NT2/D1 (cell line): Measurements from ENCODE around the gene GTF2IRD2.
"Not testable (repeated sequence)": the region's sequence is repeated elsewhere in the genome, so short reads cannot be mapped to it uniquely, and the experiment has no call there.

Experiments
- SUZ12 ChIP-seq: IDR thresholded peaks from 2 replicates; pipeline ENCODE4 v1.6.1; 2011; ENCODE audit not compliant: insufficient read length, insufficient read depth; ENCODE audit errors: extremely low read depth
- YY1 ChIP-seq: IDR thresholded peaks from 2 replicates; pipeline ENCODE4 v1.6.1; 2011; ENCODE audit not compliant: insufficient read length, insufficient read depth

- not testable (repeated sequence) for TF ChIP-seq SUZ12, YY1
Measured at GRCh38 chr7:74882110-74882509, 30.7 kb upstream of the GTF2IRD2 start.
